Memory B cell (primary cell): ENCODE measurements around the gene RELB.

Experiments used
- ATAC-seq: fragments of 150-1000 bp; cut with Tn5 transposase; 2 replicates; pipeline ENCODE4 v1.10.0; 2021; ENCODE audit warnings: low read depth, mild to moderate bottlenecking, moderate library complexity
- DNase-seq, 2 donors: peaks; one replicate each; pipeline ENCODE4 v3.0.0; 2022; ENCODE audit warnings: low spot score in 2 of 2
- H3K27ac Mint-ChIP-seq: one replicate; pipeline ENCODE4 v1.8.0; 2022; ENCODE audit warnings: mild to moderate bottlenecking, moderate library complexity, mixed read lengths
- H3K27me3 Mint-ChIP-seq: one replicate; pipeline ENCODE4 v1.8.0; 2022; ENCODE audit warnings: mixed read lengths
- H3K36me3 Mint-ChIP-seq: one replicate; pipeline ENCODE4 v1.8.0; 2022; ENCODE audit warnings: mild to moderate bottlenecking, mixed read lengths
- H3K4me1 Mint-ChIP-seq: one replicate; pipeline ENCODE4 v1.8.0; 2022; ENCODE audit warnings: mixed read lengths
- H3K4me3 Mint-ChIP-seq: one replicate; pipeline ENCODE4 v1.8.0; 2022; ENCODE audit warnings: mild to moderate bottlenecking, moderate library complexity, mixed read lengths
- H3K9me3 Mint-ChIP-seq: one replicate; pipeline ENCODE4 v1.8.0; 2022; ENCODE audit warnings: mixed read lengths

Gene RELB, protein sequence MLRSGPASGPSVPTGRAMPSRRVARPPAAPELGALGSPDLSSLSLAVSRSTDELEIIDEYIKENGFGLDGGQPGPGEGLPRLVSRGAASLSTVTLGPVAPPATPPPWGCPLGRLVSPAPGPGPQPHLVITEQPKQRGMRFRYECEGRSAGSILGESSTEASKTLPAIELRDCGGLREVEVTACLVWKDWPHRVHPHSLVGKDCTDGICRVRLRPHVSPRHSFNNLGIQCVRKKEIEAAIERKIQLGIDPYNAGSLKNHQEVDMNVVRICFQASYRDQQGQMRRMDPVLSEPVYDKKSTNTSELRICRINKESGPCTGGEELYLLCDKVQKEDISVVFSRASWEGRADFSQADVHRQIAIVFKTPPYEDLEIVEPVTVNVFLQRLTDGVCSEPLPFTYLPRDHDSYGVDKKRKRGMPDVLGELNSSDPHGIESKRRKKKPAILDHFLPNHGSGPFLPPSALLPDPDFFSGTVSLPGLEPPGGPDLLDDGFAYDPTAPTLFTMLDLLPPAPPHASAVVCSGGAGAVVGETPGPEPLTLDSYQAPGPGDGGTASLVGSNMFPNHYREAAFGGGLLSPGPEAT

DNA sequence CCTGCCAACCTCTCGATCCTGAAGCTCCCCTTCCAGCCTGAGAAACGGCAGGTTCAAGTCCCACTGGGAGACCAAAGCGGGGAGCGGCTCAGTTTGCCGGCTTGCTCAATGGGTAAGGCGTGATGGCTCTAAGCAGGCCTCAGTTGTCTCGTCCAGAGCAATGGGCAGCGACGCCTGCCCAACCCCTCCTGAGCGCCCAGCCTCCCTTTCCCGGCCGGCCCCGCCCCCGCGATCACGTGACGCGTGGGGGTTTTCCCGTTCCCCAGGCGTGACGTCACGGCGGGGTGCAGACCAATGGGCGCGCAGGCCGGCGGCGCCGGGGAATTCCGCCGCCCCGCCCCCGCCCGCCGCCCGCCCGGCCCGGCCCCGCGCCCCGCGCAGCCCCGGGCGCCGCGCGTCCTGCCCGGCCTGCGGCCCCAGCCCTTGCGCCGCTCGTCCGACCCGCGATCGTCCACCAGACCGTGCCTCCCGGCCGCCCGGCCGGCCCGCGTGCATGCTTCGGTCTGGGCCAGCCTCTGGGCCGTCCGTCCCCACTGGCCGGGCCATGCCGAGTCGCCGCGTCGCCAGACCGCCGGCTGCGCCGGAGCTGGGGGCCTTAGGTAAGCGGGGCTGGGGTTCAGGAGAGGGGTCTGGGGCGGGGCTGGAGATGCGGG lies at the start of gene RELB:
Gene RELB (plus strand): TSS at position 378 of the 653 bp plus-strand sequence. CDS start 116 bp downstream, at position 494.
- Mint-ChIP-seq H3K4me1 (peaks cover 2% of the 10 kb centered on the region), H3K9me3 (peaks cover 3% of the 10 kb centered on the region), H3K27ac (peak within 1 kb of the TSS; percentile 97), H3K36me3 (peaks cover 8% of the 10 kb centered on the region), H3K4me3 (peak within 1 kb of the TSS; percentile 89), H3K27me3 (no peaks in the 10 kb centered on the region)
- peak; percentile 67 for ATAC-seq
- DNase-seq, result peak; percentile 99

DNA sequence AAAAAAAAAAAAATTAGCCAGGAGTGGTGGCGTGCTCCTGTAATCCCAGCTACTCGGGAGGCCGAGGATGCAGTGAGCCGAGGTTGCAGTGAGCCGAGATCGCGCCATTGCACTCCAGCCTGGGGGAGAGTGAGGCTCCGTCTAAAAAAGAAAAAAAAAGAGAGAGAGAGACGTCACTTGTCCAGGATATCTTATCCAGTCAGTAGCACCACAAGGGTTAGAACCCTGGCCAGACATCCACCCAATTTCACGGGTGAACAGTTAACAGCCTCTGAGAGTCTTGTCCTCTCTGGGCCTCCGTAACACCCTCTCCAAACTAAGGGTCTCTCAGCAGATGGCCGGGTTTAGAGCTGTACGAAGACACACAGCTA lies 47.0 kb upstream of the RELB start:
- DNase-seq, result no peak
- Mint-ChIP-seq H3K4me3 (peak overlapping the region; percentile 93), H3K9me3 (no peaks in the 10 kb centered on the region), H3K36me3 (no peaks in the 10 kb centered on the region), H3K27me3 (no peaks in the 10 kb centered on the region), H3K4me1 (peaks cover 25% of the 10 kb centered on the region), H3K27ac (peak overlapping the region; percentile 94)
- no peak for ATAC-seq

DNA sequence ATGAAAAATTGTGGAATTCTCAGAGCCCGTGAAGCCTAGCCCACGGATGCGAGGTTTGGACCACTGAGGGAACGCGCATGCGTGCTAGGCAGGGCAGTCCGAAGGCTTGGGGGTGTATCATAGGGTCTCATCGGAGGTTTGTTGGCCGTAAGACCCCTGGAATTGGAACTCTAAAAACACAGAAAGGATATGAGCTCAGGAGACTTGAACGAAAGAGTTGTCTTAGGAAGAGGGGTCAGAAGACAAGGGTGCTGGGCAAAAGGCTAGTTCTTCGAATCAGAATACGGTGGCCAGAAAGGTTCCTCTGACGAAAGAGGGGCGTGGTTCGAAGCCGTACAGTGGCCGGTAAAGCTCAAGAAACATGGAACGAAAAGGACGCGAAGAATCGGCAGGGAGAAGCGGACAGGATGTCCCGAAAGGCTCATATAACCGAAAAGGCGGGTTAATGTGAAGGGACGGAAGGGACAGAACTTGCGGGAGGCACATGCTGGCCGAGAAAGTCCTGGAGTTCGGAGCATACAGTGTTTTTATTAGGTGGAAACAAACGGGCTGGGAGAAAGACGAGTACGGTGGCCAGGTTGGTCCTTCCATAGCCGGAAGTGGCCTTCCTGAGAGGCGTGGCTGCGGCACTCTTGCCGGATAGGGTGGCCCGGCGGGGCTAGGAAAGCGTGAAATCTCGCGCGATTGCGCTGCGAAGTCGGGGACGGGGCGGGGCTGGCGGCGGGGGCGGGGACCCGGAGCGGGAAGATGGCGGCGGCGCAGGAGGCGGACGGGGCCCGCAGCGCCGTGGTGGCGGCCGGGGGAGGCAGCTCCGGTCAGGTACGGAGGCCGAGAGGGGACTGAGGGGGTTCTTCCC lies 46.4 kb upstream of the RELB start, which contains the start of gene CLPTM1:
Gene CLPTM1 (plus strand): TSS at position 732 of the 856 bp plus-strand sequence. CDS start 16 bp downstream, at position 748.
- peak within 1 kb of the TSS; percentile 93 for H3K4me3 Mint-ChIP-seq
- no peaks in the 10 kb centered on the region for H3K9me3 Mint-ChIP-seq
- no peaks in the 10 kb centered on the region for H3K27me3 Mint-ChIP-seq
- peak; percentile 89 to 90 for DNase-seq
- peaks cover 30% of the 10 kb centered on the region for H3K4me1 Mint-ChIP-seq
- peak; percentile 90 for ATAC-seq
- H3K27ac Mint-ChIP-seq, result peak within 1 kb of the TSS; percentile 94
- no peaks in the 10 kb centered on the region for H3K36me3 Mint-ChIP-seq

DNA sequence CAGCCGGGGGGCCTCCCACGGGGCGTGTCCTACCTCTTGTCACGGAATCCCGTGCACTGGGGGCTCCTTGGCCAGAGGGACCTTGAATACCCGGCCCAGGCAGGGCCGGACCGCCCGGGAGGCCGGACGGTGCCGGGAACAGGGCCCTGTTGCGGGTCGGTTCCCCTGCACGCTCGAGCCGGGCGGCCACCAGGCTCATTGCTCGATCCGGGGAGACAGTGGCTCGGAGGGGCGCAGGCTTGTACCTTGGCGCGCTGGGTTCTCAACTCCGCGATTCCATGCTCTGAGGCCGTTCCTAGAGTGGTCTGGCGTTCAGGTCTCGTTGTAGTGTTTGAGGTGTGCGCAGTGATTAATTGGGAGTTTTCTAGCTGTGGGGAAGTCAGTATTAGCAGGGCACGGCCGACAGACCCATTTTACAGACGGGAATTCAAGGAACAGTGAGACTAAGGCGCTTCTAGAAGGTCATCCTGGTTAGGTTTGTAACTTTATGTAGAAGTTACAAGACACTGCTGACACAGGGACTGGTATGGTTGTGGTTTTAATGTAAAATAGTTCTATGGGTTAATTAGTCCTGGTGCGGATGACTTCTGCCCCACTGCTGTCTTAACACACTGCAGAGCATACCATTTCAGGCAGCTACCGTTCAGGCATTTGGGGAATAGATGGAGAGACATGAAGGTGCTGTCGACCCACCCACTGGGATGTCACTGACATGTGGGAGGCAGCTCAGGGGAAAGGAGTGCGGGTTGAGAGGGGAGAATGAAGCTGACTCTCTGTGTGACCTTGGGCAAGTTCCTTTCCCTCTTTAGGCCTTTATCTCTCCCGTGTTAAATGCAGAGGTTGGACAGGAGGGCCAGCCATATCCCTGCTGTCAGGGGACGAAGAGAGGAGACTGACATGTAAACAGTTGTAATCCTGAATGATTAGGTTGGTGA lies 45.5 kb upstream of the RELB start:
- no peak for ATAC-seq
- no peaks in the 10 kb centered on the region for H3K9me3 Mint-ChIP-seq

DNA sequence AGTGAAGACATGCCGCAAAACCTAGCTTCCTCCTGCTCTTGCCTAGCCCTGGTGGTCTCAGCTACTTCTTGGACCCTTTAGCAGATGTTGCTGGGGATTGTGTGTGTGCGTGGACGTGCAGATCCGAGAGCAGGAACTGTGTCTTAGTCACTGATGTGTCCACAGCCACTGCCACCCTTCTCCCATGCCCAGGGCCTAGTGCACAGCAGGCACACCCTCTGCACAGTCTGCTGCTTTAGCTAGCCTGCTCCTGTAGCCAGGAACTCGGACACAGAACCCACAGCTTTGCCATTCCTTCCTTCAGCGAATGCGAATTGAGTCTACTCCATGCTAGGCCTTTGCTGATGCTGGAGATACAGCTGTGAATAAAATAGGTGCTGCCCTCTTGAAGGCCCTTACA lies 43.7 kb upstream of the RELB start:
- ATAC-seq (no peak), DNase-seq (no peak)
- Mint-ChIP-seq H3K4me3 (peak overlapping the region; percentile 1), H3K36me3 (peaks cover 2% of the 10 kb centered on the region), H3K9me3 (no peaks in the 10 kb centered on the region), H3K27me3 (no peaks in the 10 kb centered on the region), H3K4me1 (peaks cover 48% of the 10 kb centered on the region), H3K27ac (peak overlapping the region; percentile 82)

More for the DNA sequence above, 45.5 kb upstream of the RELB start:
- peaks cover 39% of the 10 kb centered on the region for H3K4me1 Mint-ChIP-seq
- no peaks in the 10 kb centered on the region for H3K27me3 Mint-ChIP-seq
- peak overlapping the region; percentile 94 for H3K27ac Mint-ChIP-seq
- peak overlapping the region; percentile 93 for H3K4me3 Mint-ChIP-seq
- no peaks in the 10 kb centered on the region for H3K36me3 Mint-ChIP-seq
- DNase-seq, result no peak

DNA sequence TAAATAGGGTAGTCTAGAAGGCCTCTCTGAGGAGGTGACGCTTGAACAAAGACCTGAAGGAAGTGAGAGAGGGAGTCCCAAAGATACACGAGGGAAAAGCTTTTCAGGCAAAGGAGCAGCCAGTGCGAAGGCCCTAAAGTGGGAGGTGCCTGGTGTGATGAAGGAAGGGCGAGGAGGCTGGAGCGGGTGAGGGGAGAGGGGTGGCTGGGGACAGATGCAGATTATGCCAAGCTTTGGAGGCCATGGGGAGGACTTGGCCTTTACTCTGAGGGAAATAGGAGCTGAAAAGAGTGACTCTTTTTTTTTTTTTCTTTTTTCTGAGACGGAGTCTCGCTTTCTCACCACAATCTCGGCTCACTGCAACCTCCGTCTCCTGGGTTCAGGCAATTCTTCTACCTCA lies 43.2 kb upstream of the RELB start:
- H3K4me1 Mint-ChIP-seq, result peaks cover 48% of the 10 kb centered on the region
- H3K4me3 Mint-ChIP-seq, result no peak overlapping the region
- no peak for DNase-seq
- H3K27ac Mint-ChIP-seq, result peak overlapping the region; percentile 82
- no peaks in the 10 kb centered on the region for H3K9me3 Mint-ChIP-seq
- ATAC-seq, result no peak
- no peaks in the 10 kb centered on the region for H3K27me3 Mint-ChIP-seq
- peaks cover 2% of the 10 kb centered on the region for H3K36me3 Mint-ChIP-seq

DNA sequence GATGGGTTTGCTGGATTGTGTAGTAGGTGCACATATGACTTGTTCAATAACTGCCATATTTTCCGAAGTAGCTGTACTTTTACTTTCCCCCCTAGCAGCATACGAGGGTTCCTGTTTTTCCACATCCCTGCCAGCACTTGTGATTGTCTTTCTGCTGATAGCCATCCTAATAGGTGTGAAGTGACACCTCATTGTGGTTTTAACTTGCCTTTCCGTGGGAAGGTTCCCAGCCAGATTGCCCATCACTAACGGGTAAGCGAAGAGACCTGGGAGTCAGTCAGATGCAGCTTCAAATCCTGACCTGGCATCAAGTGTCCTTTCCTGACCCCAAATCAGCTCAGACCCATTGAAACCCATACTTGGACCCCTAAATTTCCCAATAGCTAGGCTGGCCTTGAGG lies 41.6 kb upstream of the RELB start:
- Mint-ChIP-seq H3K4me1 (peaks cover 46% of the 10 kb centered on the region), H3K4me3 (no peak overlapping the region), H3K9me3 (no peaks in the 10 kb centered on the region), H3K27ac (peak overlapping the region; percentile 90), H3K27me3 (no peaks in the 10 kb centered on the region), H3K36me3 (peaks cover 4% of the 10 kb centered on the region)
- no peak for ATAC-seq
- no peak for DNase-seq

DNA sequence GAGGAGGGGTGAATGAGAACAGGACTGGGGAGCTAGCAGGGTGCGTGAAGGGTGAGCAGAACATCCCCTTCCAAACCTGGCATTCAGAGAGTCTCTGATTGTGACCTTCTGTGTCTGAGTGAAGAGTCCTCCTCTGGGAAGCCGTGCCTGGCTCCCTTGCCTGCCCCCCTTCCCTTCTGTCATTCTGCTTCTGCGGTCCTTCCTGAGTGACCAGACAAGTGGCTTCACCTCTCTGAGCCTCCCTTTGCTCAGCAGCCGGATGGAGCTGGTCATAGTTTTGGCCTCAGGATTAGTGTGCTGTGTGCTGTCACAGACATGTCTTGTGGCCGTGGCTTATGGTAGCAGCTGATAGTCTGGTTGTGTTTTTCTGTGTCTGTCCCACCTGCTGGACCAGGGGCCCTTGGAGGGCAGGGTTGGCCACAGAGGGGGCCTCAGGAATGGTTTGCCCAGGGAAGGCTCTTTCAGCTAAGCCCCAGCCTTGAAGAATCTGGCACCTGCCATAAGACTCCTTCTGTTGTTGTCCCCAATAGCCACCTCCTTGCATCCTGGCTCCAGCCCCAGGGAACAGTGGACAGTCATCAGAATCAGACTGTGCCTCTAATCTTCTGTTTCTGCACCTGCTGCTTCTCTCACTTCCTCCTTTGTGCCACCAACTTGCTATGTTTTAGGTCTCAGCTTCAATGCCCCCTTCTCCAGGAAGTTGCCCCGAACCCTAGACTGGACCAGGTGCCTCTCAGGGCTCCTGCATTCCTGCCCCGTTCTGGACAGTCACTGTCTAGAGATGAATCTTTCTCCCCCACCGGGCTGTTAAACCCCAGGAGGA lies 40.1 kb upstream of the RELB start:
- peaks cover 40% of the 10 kb centered on the region for H3K4me1 Mint-ChIP-seq
- peak overlapping the region; percentile 90 for H3K27ac Mint-ChIP-seq
- H3K4me3 Mint-ChIP-seq, result peak overlapping the region; percentile 63
- ATAC-seq (peak; percentile 97), DNase-seq (peak; percentile 38 to 44)
- H3K36me3 Mint-ChIP-seq, result peaks cover 11% of the 10 kb centered on the region
- H3K9me3 Mint-ChIP-seq, result no peaks in the 10 kb centered on the region
- H3K27me3 Mint-ChIP-seq, result no peaks in the 10 kb centered on the region

DNA sequence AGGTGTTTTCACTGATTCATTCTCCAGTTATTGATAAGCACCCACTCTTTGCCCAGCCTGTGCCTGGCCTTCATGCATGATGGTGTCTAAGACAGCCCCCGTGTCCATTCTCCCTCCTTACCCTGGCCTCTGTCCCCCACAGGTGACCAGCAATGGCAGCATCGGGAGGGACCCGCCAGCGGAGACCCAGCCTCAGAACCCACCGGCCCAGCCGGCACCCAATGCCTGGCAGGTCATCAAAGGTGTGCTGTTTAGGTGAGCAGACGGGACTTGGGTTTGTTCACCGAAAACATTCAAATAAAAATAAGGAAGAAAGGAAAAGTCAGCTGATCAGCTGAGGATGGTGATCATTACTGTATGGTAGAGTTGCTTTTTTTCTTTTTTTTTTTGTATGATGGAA lies 39.4 kb upstream of the RELB start:
- Mint-ChIP-seq H3K27me3 (no peaks in the 10 kb centered on the region), H3K27ac (peak overlapping the region; percentile 90), H3K4me1 (peaks cover 34% of the 10 kb centered on the region), H3K4me3 (peak overlapping the region; percentile 28), H3K9me3 (no peaks in the 10 kb centered on the region), H3K36me3 (peaks cover 11% of the 10 kb centered on the region)
- DNase-seq (no peak), ATAC-seq (no peak)

DNA sequence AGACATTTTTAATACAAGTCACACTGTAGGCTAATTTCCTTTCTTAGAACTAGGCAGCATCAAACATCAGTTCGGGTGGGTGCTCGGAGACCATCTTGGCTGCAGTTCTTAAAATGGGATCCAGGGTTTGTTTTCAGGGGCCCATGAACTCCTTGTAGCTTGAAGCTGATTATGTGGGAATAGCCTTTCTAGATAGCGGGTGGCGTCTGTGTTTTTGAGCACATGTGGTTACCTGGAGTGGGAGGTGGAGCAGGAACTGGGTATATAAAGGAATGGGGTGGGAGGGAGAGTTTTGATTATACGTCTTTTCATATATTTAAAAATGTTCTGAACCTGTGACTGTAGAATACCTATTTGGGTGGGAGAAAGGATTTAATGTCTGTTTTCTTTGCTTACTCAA lies 33.1 kb upstream of the RELB start:
- Mint-ChIP-seq H3K27ac (no peak overlapping the region), H3K27me3 (no peaks in the 10 kb centered on the region)

DNA sequence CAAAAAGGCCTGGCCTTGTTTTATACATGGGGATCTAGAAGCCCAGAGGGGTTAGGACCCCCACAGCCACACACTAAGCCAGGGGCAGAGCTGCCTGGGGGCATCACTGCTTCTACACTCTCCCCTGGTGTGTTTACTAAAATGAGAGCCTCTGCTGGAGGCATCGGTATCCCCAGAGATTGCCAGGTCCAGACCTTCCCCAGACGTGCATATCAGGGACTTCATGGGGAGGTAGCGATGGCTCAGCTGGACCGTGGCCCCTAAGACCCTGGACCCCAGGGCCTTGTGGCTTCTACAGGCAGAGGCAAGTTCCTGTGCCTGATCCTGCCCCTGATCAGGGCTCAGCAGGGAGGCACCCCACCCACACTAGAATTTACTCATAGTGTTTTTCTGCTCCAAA lies 32.6 kb upstream of the RELB start:
- Mint-ChIP-seq H3K27ac (no peak overlapping the region), H3K4me1 (peaks cover 4% of the 10 kb centered on the region), H3K9me3 (no peaks in the 10 kb centered on the region), H3K27me3 (no peaks in the 10 kb centered on the region), H3K36me3 (peaks cover 21% of the 10 kb centered on the region), H3K4me3 (no peak overlapping the region)
- DNase-seq (no peak), ATAC-seq (no peak)

More for the DNA sequence above, 33.1 kb upstream of the RELB start:
- DNase-seq (no peak), ATAC-seq (no peak)
- Mint-ChIP-seq H3K4me3 (no peak overlapping the region), H3K4me1 (peaks cover under 1% of the 10 kb centered on the region), H3K9me3 (no peaks in the 10 kb centered on the region), H3K36me3 (peaks cover 18% of the 10 kb centered on the region)

DNA sequence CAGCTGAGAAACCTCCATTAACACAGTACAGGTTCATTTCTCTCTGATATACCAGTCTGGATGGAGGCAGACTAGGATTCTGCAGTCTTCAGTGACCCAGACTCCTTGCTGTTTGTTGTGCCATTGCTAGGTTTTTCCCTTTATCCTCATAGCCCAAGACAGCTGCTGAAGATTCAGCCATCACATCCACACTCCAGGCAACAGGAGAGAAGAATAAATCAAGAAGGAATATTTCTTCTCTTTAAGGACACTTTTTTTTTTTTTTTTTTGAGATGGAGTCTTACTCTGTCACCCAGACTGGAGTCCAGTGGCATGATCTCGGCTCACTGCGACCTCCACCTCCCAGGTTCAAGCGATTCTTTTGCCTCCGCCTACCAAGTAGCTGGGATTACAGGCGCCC lies 31.8 kb upstream of the RELB start:
- no peak for ATAC-seq

More for the DNA sequence above, 31.8 kb upstream of the RELB start:
- H3K27ac Mint-ChIP-seq, result no peak overlapping the region
- H3K4me3 Mint-ChIP-seq, result no peak overlapping the region
- no peaks in the 10 kb centered on the region for H3K9me3 Mint-ChIP-seq
- peaks cover 24% of the 10 kb centered on the region for H3K36me3 Mint-ChIP-seq
- peaks cover 6% of the 10 kb centered on the region for H3K4me1 Mint-ChIP-seq
- no peaks in the 10 kb centered on the region for H3K27me3 Mint-ChIP-seq
- no peak for DNase-seq
